Embryonic facial prominence (tissue), 1 donor: ENCODE data around the gene CCR5AS.
"Not testable (repeated sequence)": the region's sequence is repeated elsewhere in the genome, so short reads cannot be mapped to it uniquely, and the experiment has no call there.

Source experiments
- DNase-seq: peaks from one replicate; pipeline ENCODE4 v3.0.0-alpha.2; 2016; ENCODE audit errors: extremely low spot score

The CCR5AS gene

GRCh38 chr3:46406788-46407611 is at the start of gene CCR5AS, which contains the start of gene CCRL2:
Gene CCR5AS, minus strand, starts transcription at chr3:46407066.
Gene CCRL2, plus strand, starts transcription at chr3:46407259. Its CDS starts 821 bp downstream, at chr3:46408080.
- DNase-seq: no peak

- no peak for DNase-seq
These were observed 49.3 kb upstream of the CCR5AS start for GRCh38 chr3:46456118-46456517.

- no peak for DNase-seq
These were observed 48.6 kb upstream of the CCR5AS start for GRCh38 chr3:46455231-46456115.

GRCh38 chr3:46454606-46455005 is 47.7 kb upstream of the CCR5AS start:
- no peak for DNase-seq

- DNase-seq: no peak
These were observed 47.3 kb upstream of the CCR5AS start for GRCh38 chr3:46454209-46454595.

GRCh38 chr3:46453526-46454208 is 46.8 kb upstream of the CCR5AS start:
- DNase-seq: no peak

GRCh38 chr3:46449755-46450552 is 43.1 kb upstream of the CCR5AS start:
- no peak for DNase-seq

- no peak for DNase-seq
These were observed 41.9 kb upstream of the CCR5AS start for GRCh38 chr3:46448721-46449120.

GRCh38 chr3:46447228-46447985 is 40.5 kb upstream of the CCR5AS start:
- no peak for DNase-seq

- DNase-seq: no peak
These were observed 36.0 kb upstream of the CCR5AS start for GRCh38 chr3:46442576-46443530.

GRCh38 chr3:46440531-46441294 is 33.8 kb upstream of the CCR5AS start:
- DNase-seq: no peak

- DNase-seq: no peak
These were observed 32.0 kb upstream of the CCR5AS start for GRCh38 chr3:46438831-46439230.

GRCh38 chr3:46435081-46435726 is 28.3 kb upstream of the CCR5AS start:
- no peak for DNase-seq

- no peak for DNase-seq
These were observed 27.0 kb upstream of the CCR5AS start for GRCh38 chr3:46433841-46434240.

GRCh38 chr3:46433118-46433517 is 26.3 kb upstream of the CCR5AS start:
- not testable (repeated sequence) for DNase-seq

GRCh38 chr3:46431905-46432304 is 25.0 kb upstream of the CCR5AS start:
- not testable (repeated sequence) for DNase-seq

GRCh38 chr3:46430879-46431278 is 24.0 kb upstream of the CCR5AS start:
- not testable (repeated sequence) for DNase-seq

GRCh38 chr3:46429671-46430070 is 22.8 kb upstream of the CCR5AS start:
- no peak for DNase-seq
